ENCODE data around the gene KIRREL3. TPM values are rescaled to one million over a fixed set of nuclear protein-coding genes. Genes with fewer than 3 reads are reported as not detected.

The KIRREL3 gene
- total RNA-seq, 1 experiment from 2014 or later = not detected

DNA sequence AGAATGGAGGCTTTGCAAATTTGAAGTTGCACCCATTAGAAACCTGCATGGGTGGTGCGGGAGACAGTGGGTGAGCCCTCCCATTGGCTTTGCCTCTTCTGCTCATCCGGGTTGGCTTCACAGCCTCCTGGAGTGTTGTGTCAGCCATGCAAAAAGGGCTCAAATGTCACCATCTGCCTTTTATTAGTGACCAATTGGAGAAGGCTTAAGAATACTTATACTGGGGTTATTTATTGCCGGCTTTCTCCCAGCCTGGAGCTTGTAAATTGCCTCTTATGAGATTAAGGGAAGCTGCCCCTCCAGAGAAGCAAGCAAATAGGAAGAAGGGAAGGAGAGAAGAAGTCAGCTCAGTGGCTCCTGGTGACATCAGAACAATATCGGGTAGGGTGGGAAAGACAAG, 462.5 kb downstream of the KIRREL3 start:
- no peak for DNase-seq (ENCODE audit: low spot score)

DNA sequence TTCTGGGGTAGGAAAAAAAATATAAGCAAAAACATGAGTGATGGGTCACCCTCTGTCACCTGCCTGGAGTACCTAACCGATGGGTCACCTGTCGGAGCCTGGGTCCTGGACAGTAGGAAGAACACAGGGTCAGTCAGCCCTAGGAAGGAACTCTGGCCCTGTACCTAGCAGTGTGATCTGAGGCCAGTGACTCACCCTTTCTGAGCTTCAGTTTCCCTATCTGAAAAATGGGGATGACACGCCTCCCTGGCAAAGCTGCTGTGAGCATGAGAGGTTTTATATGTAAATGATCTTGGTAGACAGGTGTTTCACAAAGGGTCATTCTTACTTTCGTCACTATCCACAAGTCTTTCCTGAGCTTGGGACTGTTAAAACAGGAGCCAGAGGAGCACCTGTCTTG, 463.1 kb downstream of the KIRREL3 start:
- no peak for DNase-seq (ENCODE audit: low spot score)

DNA sequence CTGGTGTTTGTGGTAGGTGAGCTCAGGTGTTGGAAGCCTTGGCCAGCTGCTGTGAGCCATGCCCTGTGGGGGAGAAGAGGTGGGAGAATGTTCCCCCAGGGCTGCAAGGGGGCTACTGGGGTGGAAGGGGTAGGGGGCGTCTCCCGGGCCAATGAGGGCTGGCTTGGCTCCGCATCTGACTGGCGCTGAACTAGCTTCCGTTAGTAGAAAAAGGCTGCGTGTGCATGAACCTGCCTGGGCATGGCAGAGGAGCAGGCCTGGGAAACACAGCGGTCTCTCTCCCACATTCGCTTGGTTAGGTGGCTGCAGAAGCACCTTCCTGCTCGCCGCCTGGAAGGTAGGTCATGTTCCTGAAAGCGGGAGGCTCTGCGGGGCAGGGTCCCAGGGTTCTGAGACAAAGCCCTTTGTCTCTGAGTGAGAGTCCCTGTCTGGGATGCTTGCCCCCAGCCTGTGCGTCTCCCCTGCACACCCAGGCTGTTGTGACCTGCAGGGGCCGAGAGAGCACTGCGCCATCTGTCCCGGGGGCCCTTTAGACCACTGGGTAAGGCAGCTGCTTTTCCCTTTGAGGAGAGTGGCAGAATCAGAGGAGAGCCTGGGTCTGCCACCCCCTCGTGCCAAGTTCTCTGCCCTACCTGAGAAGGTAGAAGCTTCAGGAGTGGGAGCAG, 466.3 kb downstream of the KIRREL3 start:
- DNase-seq (ENCODE audit: low spot score) = no peak

DNA sequence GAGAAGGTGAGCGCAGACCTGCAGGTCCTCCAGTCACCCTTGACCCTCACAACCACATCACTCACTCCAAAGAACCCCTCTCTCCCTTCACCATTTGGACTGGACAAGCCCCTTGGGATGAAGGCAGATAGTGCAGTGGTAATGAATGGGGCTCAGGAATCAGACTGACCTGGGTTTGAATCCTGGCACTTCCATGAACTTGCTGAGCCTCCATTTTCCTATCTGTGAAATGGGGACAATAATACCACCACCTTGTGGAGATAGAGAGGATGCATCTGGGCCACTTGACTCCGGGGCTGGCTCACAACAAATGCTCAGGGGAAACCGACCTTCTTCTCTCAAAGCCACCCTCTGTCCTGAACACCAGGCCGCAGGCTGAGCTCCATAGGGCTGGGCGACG, 467.0 kb downstream of the KIRREL3 start:
- DNase-seq (ENCODE audit: low spot score) = no peak

DNA sequence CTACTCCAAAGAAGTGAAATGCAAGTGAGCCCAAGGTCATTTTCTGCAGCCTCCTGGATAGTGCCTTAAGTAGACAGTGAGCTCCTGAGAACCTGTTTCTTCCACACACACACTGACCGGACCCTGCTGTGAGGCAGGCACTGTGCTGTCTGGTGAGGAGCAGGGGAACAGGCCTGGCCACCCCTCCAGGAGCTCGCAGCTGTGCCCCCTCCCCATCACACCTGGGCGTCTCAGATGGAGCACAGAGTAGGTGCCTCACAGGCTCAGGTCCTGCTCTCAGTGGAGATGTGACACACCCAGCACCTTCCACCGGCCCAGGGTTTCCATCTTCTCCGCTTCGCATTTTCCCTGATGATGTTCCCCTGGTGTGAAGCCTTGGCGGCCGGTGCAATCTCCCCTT, 470.2 kb downstream of the KIRREL3 start:
- no peak for DNase-seq (ENCODE audit: low spot score)

DNA sequence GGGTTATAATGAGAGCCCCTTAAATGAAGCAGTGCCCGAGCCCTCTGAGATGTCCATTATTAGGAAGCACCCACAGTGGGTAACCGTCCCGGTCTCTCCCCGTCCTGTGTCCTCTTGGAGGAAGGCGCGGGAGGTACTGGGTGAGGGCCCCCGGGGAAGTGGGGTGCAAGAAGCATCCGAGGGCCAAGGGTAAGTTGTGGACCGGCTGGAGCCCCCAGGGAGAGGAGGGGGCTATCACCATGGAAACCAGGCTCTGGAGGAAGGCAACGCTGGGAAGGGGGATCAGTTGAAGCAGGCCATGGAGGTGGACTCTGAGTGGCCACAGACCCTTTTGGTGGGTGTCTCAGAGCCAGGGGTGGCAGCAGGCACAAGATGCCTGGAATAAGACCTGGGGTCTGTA, 471.5 kb downstream of the KIRREL3 start:
- DNase-seq (ENCODE audit: low spot score) = no peak

DNA sequence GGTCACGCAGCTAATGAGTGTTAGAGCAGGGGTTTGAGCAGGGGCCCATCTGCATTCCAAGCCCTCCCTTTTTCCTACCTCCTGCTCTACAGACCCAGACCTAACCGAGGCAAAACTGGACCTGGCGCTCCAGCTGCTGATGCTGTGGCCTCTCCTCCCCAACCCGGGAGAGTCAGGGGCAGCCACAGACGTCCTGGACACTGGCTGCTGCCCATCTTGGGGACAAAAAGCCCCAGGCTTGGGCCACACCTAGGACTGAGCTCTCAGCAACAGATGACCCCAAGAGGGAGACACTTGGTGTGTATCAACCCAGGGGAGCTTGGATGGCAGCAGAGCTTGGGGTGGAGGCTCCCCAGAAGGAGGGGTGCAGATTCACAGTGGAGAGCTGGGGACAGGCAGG, 472.5 kb downstream of the KIRREL3 start:
- no peak for DNase-seq (ENCODE audit: low spot score)

DNA sequence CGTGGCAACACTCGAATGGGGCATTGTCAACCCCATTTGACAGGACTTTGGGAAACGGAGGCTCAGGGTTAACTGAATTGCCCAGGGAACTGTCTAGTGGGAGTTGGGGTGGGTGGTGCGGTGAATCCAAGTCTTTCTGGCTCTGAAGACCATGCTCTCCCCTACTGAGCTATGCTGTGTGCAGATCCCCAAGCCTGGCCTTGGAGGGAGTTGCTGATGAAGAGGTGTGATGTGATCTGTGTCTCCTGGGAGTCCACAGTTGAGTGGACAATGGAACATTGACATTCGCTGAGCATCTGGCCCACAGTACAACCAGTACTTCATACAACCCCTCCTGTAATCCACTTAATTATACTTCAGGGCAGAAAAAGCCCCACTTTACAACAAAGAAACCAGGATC, 472.9 kb downstream of the KIRREL3 start:
- no peak for DNase-seq (ENCODE audit: low spot score)

DNA sequence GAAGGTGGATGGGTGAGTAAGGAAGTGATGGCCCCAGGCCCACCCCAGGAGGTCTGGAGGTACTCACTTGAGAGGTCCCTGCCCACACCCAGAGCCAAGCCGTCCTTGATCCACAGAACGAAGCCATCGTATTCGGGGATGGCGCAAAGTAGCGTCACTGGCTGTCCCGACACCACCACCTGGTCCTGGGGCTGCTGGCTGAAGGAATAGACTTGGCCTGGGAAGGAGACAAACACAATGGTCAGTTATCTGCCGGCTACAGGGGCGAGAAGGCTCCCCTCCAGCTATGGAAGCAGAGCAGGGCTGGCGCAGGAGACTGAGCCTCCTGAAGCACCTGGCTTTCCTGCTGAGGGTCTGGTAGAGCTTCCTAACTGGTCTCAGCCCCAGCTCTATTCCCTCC, 474.1 kb downstream of the KIRREL3 start:
- no peak for DNase-seq (ENCODE audit: low spot score)

DNA sequence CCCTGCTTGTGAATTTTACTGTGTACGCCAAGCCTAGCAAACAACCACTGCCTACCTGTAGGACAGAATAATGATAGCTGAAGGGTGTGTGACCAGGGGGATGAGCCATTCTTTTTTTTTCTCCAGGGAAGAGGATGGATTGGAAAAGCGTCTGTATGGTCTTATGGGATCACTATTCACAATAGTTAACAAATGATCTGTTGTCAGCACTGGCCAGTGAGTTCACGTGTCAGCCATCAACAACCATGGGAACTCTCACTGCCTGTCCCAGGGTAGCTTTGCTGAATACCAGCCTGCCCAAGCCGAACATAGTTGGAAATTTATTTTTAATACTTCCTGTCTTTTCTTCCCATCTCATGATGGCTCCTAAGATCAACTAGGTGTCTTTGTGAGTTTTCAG, 474.9 kb downstream of the KIRREL3 start:
- no peak for DNase-seq (ENCODE audit: low spot score)

DNA sequence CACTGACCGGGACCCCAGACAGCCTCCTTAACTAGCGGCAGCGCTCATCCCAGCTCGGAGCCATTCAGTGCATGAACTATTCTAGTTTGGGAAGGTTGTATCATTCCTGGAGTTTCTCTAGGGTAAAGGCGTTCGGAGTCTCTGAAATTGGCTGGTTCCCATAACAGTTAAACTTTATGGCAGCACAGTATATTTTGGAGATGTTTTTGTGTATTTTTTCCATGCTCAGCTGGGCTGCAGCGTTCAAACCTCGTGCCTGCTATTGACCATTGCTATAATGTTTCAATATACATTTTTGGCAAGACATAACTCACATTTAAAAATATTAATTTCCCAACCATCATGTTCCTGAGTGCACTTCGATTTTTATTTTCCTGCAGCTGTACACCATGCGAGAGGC, 475.4 kb downstream of the KIRREL3 start:
- no peak for DNase-seq (ENCODE audit: low spot score)

DNA sequence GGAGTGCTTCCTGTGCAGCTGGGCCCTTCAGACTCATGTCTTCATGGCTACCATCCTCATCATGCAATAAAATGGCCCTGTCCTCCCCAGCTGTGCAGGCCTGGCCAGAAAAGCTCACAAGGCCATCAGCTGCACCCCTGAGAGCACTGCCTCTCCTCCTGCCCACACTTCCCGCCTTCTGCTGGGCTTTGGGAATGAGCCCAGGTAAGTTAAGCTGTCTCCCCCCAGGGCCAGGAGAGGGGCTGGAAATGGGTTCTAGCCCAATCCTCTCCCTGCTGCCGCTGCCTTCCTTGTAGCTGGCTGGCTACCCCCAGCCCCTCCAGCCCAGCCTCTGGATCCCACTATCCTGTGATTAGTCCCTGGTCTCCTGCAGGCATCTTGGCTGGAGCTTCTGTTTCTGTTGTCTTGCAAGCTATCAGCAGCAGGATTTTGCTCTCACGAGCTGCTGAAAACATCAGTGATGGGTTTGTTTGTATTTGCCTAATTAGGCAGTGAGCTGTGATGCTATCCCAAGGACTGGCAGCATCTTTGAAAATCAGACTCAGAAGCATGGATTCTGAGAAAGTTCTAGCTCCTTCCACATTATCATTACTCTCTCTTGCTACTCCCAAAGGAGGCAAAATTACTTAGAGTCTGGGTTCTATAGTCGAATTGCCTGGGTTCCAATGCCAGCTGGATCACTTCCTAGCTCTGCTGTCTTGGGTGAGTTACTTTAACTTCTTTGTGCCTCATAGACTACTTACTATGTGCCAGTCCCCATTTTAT, 476.9 kb downstream of the KIRREL3 start:
- no peak for DNase-seq (ENCODE audit: low spot score)

DNA sequence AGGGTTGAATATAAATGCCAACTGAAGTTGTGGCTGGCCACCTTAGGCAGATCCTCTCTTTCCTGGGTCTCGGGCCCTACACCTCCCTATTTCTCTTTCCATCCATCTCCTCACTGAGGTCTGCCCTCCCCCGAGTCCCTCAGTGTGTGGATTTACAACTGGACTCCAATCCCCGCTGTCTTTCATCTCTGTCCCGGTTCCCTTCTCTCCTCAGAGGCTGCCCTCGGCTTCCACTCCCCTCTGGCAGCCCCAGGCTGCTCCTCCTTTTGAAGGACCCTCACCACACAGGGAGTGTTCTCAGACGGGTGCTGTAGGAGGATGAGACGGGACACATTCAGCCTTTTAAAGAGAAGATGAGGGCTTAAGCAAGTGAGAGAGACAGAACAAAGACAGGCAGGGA, 478.0 kb downstream of the KIRREL3 start:
- DNase-seq (ENCODE audit: low spot score) = no peak

DNA sequence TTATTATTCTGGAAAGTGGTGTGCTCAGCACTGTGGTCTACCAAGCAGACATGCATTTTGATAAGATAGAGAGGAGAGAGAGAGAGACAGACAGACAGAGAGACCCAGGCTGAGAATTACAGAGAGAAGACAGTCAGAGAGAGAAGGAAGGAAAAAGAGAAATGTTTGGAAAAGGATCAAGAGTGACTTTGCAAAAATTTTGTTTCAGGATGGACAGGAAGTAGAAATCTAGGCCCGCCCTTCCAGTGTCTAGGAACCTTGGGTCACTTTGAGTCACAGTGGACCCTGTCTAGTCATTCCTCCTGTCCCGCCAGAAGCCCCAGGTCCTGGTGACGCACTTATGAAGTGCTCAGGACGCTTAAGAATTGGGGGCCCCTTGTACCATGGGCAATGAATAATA, 478.4 kb downstream of the KIRREL3 start:
- no peak for DNase-seq (ENCODE audit: low spot score)

DNA sequence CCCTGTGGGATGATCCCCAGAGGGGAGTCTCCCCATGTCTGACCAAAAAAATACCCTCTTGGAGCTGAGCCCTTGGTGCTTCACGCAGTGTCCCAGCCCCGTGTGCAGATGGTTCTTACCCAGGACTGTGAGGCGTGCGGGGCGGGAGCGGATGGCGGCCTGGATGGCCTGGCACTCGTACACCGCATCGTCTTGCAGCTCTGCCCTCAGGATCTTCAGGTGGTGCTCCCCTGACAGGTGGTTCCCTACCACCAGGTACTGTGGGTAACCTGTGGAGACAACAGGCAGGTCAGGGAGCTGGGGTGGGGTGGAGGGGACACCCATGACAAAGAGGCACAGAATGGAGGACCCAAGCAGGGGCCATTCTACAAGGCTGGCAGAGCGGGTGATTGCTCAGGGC, 479.4 kb downstream of the KIRREL3 start:
- DNase-seq (ENCODE audit: low spot score) = no peak

DNA sequence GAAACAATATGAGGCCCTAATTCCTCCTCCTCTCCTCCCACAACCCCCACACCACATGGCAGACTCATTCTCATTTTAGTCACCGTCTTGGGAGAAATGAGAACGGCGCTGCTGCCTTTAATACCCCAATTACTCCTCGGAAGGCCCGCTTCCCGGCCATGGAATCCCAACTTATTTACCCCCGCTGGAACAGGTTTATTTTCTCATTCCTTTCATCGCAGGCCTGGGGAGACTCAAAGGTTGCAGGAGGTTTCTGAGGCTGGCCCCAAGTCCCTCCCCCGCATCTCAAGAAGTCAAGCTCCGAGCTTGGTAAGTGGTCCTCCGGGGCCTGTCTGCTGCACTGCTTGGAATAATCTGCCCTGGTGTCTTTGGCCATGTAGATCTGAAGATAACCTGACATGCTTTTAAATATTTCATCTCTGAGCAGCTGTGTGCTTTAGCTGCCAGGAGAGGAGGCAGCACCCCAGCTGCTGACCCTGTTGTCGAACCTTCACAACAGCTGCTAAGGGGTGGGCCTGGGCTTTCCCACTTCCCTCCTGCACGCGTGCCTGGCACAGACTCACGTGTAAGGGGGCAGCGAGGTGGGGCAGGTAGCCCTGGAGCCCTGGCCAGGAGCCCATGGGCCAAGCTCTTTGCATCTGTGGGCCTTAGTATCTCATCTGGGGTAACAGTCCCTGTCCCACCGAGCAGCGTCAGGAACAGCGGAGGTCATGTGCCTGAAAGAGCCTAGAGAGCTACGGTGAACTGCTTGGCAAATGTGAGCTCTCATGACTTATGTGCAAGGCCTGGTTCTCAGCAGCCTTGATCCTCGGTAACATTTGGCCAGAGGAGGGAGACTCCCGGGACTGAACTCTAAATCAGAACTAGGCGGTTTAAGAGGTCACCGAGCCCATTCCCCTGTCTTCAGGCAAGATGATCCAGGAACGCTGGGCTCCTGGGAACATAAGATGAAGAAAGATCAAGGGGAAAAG, 480.5 kb downstream of the KIRREL3 start:
- no peak for DNase-seq (ENCODE audit: low spot score)

DNA sequence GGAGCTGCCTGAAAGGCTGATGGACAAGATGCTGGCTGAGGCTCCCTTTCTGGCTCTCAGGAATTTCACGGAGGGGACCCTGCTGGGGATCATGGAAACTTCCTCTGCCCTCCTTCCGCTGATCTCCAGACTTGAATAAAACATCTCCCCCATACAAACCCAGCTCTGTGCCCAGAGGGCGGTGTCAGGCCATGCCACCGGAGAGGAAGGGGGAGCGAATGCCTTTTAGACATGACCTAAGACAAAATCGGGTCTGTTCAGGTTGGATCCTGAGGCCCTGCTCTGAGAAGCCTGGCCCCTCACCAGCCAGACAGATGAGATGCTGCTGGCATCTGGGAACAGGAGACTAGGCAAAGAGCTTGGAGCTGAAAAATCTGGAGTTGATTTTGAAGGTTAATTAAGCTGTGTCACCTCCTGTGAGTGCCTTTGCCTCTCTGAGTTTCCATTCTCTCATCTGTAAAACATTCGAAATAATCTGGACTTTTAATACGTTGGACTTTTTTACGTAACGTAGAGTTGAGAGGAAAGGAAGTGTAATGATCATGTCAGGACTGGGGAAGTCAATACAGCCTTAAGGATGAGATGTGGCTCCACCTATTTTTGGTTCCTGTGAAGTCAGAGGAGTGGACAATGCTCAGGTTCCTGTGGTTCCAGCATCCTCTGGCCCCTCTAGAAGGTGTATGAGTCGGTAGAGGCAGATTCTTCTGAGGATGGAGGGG, 481.4 kb downstream of the KIRREL3 start:
- no peak for DNase-seq (ENCODE audit: low spot score)

DNA sequence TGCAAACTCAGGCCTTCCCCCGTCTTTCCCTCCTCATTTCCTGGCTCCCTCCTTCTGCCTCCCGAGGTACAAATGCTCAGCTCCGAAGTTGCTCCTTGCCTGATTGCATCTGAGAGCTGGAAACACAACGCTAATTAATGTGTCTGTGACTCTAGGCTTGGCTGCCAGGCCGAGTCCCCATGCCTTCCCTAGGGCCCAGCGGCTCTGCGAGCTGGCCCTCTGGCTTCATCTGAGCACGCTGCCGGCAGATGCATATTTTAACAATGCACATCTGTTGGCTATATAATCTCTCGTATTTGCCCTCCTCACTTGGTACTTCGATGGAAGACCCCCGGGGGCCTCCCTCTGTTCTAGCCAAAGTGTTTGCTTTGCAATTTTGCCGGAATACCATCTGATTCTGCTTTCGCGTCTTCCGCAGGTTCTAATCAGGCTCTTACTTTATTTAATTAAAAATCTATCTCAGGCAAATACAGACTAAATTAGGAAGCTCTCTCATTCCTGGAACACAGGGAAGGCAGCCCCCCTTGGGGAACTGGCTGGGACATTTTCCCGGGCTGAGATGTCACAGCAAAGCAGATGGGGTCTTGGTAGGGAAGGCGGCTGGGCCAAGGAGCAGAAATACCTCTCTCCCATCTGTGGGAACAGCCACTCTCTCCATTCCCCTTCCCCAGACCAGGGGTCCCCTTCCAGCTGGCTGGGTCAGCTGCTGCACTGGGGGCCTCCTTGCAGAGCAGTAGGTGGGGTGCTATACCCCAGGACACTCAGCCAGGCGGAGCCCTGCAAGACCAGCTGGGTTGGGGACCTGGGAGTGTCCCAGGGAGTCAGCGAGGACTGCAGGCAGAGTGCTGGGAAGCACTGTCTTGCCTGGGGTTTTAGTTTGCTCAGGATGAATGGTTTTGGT, 482.2 kb downstream of the KIRREL3 start:
- DNase-seq (ENCODE audit: low spot score) = no peak

DNA sequence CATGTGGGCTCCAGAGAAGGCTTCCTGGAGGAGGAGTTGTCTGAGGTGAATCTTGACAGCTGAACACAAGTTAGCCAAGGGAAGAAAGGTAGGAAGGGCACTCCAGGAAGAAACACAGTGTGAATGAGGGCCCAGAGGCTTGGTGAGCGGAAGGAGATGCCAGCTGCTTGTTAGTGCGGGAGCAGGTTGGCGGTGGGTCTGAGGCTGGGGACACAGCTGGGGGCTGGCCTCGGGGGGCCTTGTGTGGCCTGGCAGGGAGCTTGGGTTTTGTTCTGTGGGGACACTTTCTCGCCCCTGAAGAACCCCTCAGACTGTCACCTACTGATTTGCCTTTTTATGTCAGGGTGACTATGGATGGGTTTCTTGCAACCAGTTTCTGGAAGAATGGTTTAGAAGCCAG, 485.1 kb downstream of the KIRREL3 start:
- no peak for DNase-seq (ENCODE audit: low spot score)

DNA sequence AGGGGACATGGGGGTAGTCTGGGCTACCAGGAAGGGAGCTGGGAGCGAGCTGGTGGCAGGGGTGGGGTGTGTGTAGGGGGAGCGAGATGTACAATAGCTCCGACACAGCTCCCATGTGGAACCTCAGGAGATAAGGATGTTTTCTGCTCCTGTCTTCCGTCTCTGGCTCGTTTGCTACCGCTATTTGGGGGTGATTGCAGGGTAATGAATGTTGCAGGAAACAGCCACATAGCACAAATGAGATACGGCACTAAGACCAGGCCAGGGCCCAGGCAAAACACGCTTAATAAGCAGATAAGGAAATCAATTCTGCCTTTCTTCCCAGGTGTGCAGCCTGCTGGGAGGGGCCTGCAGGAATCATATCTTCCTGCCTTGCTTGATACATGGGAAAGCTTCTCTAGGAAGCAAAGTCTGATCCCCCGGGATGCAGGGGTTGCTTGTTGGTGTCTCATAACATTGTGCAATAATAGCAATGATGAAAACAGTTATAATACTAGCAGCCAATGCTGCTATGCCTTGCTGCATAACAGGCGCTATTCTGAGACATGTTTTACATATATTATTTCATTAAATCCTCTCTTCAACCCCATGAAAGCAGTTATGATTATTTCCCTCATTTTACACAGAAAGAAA, 486.4 kb downstream of the KIRREL3 start:
- no peak for DNase-seq (ENCODE audit: low spot score)
